Left lobe of liver (tissue), 2 donors: ENCODE results near the gene TMEM196. TPM values are rescaled to one million over a fixed set of nuclear protein-coding genes. Genes with fewer than 3 reads are reported as not detected.
"Not testable (repeated sequence)": the region's sequence is repeated elsewhere in the genome, so short reads cannot be mapped to it uniquely, and the experiment has no call there.

Experiments
- ATAC-seq: fragments of 200-7000 bp; cut with Tn5 transposase; one replicate; pipeline ENCODE4 v1.9.1; 2020; ENCODE audit warnings: mild to moderate bottlenecking, moderate library complexity
- DNase-seq: peaks from one replicate; pipeline ENCODE4 v3.0.0-alpha.2; 2020; ENCODE audit warnings: low spot score
- total RNA-seq: library from RNA; stranded (reverse); gene quantifications from one replicate; pipeline ENCODE4 v1.2.1, GENCODE V29; 2021
- donor health status: DM: no; HTN: no; CAD: no; lungs with moderate emphysema.
- donor health status: DM: no; HTN: yes; CAD: no.

The TMEM196 gene
- total RNA-seq, 1 donor from 2014 or later = not detected

GRCh38 chr7:19708397-19709248 is 64.8 kb downstream of the TMEM196 start, which contains the start of gene POLR1F:
Gene POLR1F, minus strand, starts transcription at chr7:19709037. Its CDS starts 21 bp downstream, at chr7:19709016.
- ATAC-seq (peak; percentile 99), DNase-seq (peak; percentile 95)

- DNase-seq = no peak
- no peak for ATAC-seq
These were observed 66.2 kb downstream of the TMEM196 start for GRCh38 chr7:19707240-19707639.

- DNase-seq = no peak
- no peak for ATAC-seq
These were observed 67.8 kb downstream of the TMEM196 start for GRCh38 chr7:19705663-19706062.

GRCh38 chr7:19701471-19701870 is 71.9 kb downstream of the TMEM196 start:
- ATAC-seq (no peak), DNase-seq (no peak)

GRCh38 chr7:19700936-19701335 is 72.5 kb downstream of the TMEM196 start:
- no peak for ATAC-seq
- DNase-seq = no peak

GRCh38 chr7:19698331-19698730 is 75.1 kb downstream of the TMEM196 start:
- ATAC-seq (no peak), DNase-seq (no peak)

- DNase-seq (no peak), ATAC-seq (no peak)
These were observed 76.5 kb downstream of the TMEM196 start for GRCh38 chr7:19696926-19697325.

- DNase-seq = no peak
- no peak for ATAC-seq
These were observed 81.1 kb downstream of the TMEM196 start for GRCh38 chr7:19692111-19692828.

GRCh38 chr7:19690736-19691135 is 82.7 kb downstream of the TMEM196 start:
- ATAC-seq (no peak), DNase-seq (no peak)

- not testable (repeated sequence) for DNase-seq, ATAC-seq
These were observed 84.3 kb downstream of the TMEM196 start for GRCh38 chr7:19689130-19689529.

- DNase-seq = no peak
- no peak for ATAC-seq
These were observed 91.8 kb downstream of the TMEM196 start for GRCh38 chr7:19681596-19681995.

- DNase-seq (no peak), ATAC-seq (no peak)
These were observed 96.2 kb downstream of the TMEM196 start for GRCh38 chr7:19677180-19677579.

- ATAC-seq = no peak
- DNase-seq = no peak
These were observed 97.6 kb downstream of the TMEM196 start for GRCh38 chr7:19675816-19676215.

GRCh38 chr7:19674266-19674960 is 99.0 kb downstream of the TMEM196 start:
- ATAC-seq = no peak
- no peak for DNase-seq

GRCh38 chr7:19670806-19671205 is 102.6 kb downstream of the TMEM196 start:
- DNase-seq = no peak
- no peak for ATAC-seq

Other genes starting within 250 kb of the TMEM196 start
- gene POLR1F, start 64.6 kb downstream of the TMEM196 start, total RNA-seq = 3.4 TPM